ENCODE measurements around the gene CFAP20DC.
A peak's percentile ranks its signal among the peaks of the same experiment; 100 is the strongest.
"Not testable (repeated sequence)": the region's sequence is repeated elsewhere in the genome, so short reads cannot be mapped to it uniquely, and the experiment has no call there.

Gene CFAP20DC

GRCh38 chr3:58864480-58864879 is 185.3 kb downstream of the CFAP20DC start:
- DNase-seq: no peak

GRCh38 chr3:58863206-58863605 is 186.6 kb downstream of the CFAP20DC start:
- DNase-seq: no peak

GRCh38 chr3:58861551-58861950 is 188.3 kb downstream of the CFAP20DC start:
- no peak for DNase-seq

GRCh38 chr3:58858126-58858525 is 191.7 kb downstream of the CFAP20DC start:
- no peak for DNase-seq

- DNase-seq: no peak
These were observed 192.4 kb downstream of the CFAP20DC start for GRCh38 chr3:58857402-58857801.

- DNase-seq: no peak
These were observed 201.0 kb downstream of the CFAP20DC start for GRCh38 chr3:58848826-58849225.

- not testable (repeated sequence) for DNase-seq
These were observed 207.6 kb downstream of the CFAP20DC start for GRCh38 chr3:58842050-58842747.

- DNase-seq: no peak
These were observed 208.9 kb downstream of the CFAP20DC start for GRCh38 chr3:58840949-58841348.

- no peak for DNase-seq
These were observed 209.9 kb downstream of the CFAP20DC start for GRCh38 chr3:58839964-58840363.

GRCh38 chr3:58839187-58839586 is 210.6 kb downstream of the CFAP20DC start:
- DNase-seq: no peak

GRCh38 chr3:58837856-58838255 is 212.0 kb downstream of the CFAP20DC start:
- no peak for DNase-seq

GRCh38 chr3:58837141-58837843 is 212.5 kb downstream of the CFAP20DC start:
- no peak for DNase-seq

GRCh38 chr3:58835086-58835485 is 214.7 kb downstream of the CFAP20DC start:
- no peak for DNase-seq

GRCh38 chr3:58833491-58833890 is 216.3 kb downstream of the CFAP20DC start:
- DNase-seq: no peak

- no peak for DNase-seq
These were observed 220.4 kb downstream of the CFAP20DC start for GRCh38 chr3:58829321-58830000.

- no peak for DNase-seq
These were observed 225.0 kb downstream of the CFAP20DC start for GRCh38 chr3:58824777-58825176.

- peak; percentile 48 for DNase-seq
These were observed 225.5 kb downstream of the CFAP20DC start for GRCh38 chr3:58824285-58824684.

- DNase-seq: not testable (repeated sequence)
These were observed 243.1 kb downstream of the CFAP20DC start for GRCh38 chr3:58806551-58807244.

GRCh38 chr3:58804914-58805313 is 244.9 kb downstream of the CFAP20DC start:
- no peak for DNase-seq

GRCh38 chr3:58801541-58801940 is 248.3 kb downstream of the CFAP20DC start:
- DNase-seq: no peak

- DNase-seq: no peak
These were observed 248.9 kb downstream of the CFAP20DC start for GRCh38 chr3:58800940-58801339.

- no peak for DNase-seq
These were observed 249.8 kb downstream of the CFAP20DC start for GRCh38 chr3:58800032-58800431.

GRCh38 chr3:58799271-58799670 is 250.6 kb downstream of the CFAP20DC start:
- DNase-seq: no peak
